HCT116 (cell line): ENCODE results near the gene WBP1L.

Experiments used
- CTCF ChIP-seq, 3 experiments: fragments of 200-600 bp in 1 of 3; sonication (generic) in 1 of 3; IDR thresholded peaks in 2 of 3; conservative IDR thresholded peaks in 1 of 3; 2 replicates each; pipeline ENCODE4 v1.5.1; 2012 to 2017; ENCODE audit warnings: low read depth in 2 of 3, low read length in 2 of 3, antibody characterized with exemption in 1 of 3, borderline replicate concordance in 1 of 3, control low read depth in 1 of 3, mild to moderate bottlenecking in 1 of 3, mixed read lengths in 1 of 3, mixed run types in 1 of 3, moderate library complexity in 1 of 3; ENCODE audit not compliant: insufficient read depth in 1 of 3
- EZH2phosphoT487 ChIP-seq: fragments of 200-600 bp; IDR thresholded peaks from 2 replicates; pipeline ENCODE4 v1.6.1; 2018; ENCODE audit warnings: antibody characterized with exemption, borderline replicate concordance
- JUND ChIP-seq: IDR thresholded peaks from 2 replicates; pipeline ENCODE4 v1.6.1; 2012
- MAX ChIP-seq: IDR thresholded peaks from 2 replicates; pipeline ENCODE4 v1.6.1; 2012
- POLR2A ChIP-seq: IDR thresholded peaks from 2 replicates; pipeline ENCODE4 v1.7.0; 2011; ENCODE audit warnings: borderline replicate concordance; ENCODE audit not compliant: insufficient read depth, insufficient read length; ENCODE audit errors: extremely low read depth
- POLR2AphosphoS5 ChIP-seq: IDR thresholded peaks from 2 replicates; pipeline ENCODE4 v1.6.1; 2011; ENCODE audit warnings: mild to moderate bottlenecking, low read depth, low read length, moderate library complexity
- REST ChIP-seq: IDR thresholded peaks from 2 replicates; pipeline ENCODE4 v1.6.1; 2012; ENCODE audit warnings: low read depth
- TCF7L2 ChIP-seq: IDR thresholded peaks from 2 replicates; pipeline ENCODE4 v1.7.0; 2011; ENCODE audit warnings: borderline replicate concordance, inconsistent platforms; ENCODE audit not compliant: insufficient read depth, insufficient read length; ENCODE audit errors: extremely low read depth
- YY1 ChIP-seq: IDR thresholded peaks from 2 replicates; pipeline ENCODE4 v1.6.1; 2011; ENCODE audit warnings: low read length, low read depth, moderate library complexity, mild to moderate bottlenecking; ENCODE audit not compliant: insufficient replicate concordance; ENCODE audit errors: extremely low read depth
- ZBTB33 ChIP-seq: IDR thresholded peaks from 2 replicates; pipeline ENCODE4 v1.6.1; 2011; ENCODE audit warnings: mild to moderate bottlenecking, low read length, moderate library complexity; ENCODE audit not compliant: insufficient replicate concordance; ENCODE audit errors: extremely low read depth

GRCh38 chr10:102726274-102726673 is 17.5 kb upstream of the WBP1L start:
- TF ChIP-seq POLR2A = no peak
- TF ChIP-seq YY1 = no peak
- TF ChIP-seq REST = no peak
- TF ChIP-seq JUND = no peak
- no peak for TF ChIP-seq CTCF (IDR thresholded peaks at IDR 0.05 in 2 of 3, conservative IDR thresholded peaks at IDR 0.05 in 1 of 3; ENCODE audit: borderline replicate concordance in 1 of 3, insufficient read depth in 1 of 3, low read depth in 2 of 3, low read length in 2 of 3)
- TF ChIP-seq POLR2AphosphoS5 = no peak
- TF ChIP-seq EZH2phosphoT487 = no peak
- no peak for TF ChIP-seq ZBTB33
- TF ChIP-seq MAX = no peak
- TF ChIP-seq TCF7L2 = no peak
